Measurements from ENCODE around the gene NTRK2. TPM values are rescaled to one million over a fixed set of nuclear protein-coding genes. Genes with fewer than 3 reads are reported as not detected.

Gene NTRK2
- total and polyA plus RNA-seq, 2 experiments from 2014 or later: 0.03 TPM; not detected in 1

DNA sequence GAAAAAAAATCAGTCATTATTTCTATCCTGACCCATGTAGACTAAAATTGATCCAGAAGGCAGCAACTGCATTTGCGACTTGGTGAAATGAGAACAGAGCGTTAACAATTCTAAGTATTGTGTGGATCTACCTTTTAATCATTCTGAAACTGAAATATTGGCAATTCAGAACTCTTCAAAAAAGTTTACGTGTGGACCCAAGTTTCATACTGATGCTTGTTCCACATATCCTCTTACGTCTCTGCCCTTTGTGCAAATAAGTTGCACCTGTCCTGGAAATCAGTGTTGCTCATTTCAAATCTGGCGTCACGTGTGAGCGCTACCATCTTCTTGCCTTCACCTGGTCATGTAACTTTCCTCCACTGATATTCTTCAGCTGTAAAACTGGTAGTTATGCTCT, 74.7 kb downstream of the NTRK2 start:
- no peaks in the 10 kb centered on the region for H3F3A ChIP-seq (replicated peaks; ENCODE audit: low read depth)

GRCh38 chr9:84744726-84745125, 75.2 kb downstream of the NTRK2 start:
- no peaks in the 10 kb centered on the region for H3F3A ChIP-seq (replicated peaks; ENCODE audit: low read depth)
- H3K36me3 ChIP-seq (ENCODE audit: insufficient read depth): no peaks in the 10 kb centered on the region

More for the DNA sequence above, 74.7 kb downstream of the NTRK2 start:
- Mint-ChIP-seq H3K4me1 (no peaks in the 10 kb centered on the region; the same call in 2 of the 3 replicates), H3K36me3 (ENCODE audit: low read depth) (no peaks in the 10 kb centered on the region), H3K4me3 (no peak overlapping the region), H3K27me3 (ENCODE audit: insufficient read depth, low read depth, poor library complexity) (peaks cover 2% of the 10 kb centered on the region), H3K27ac (no peak overlapping the region), H3K9me3 (no peaks in the 10 kb centered on the region)
- Histone ChIP-seq H4K20me1 (replicated peaks; ENCODE audit: insufficient read depth) (no peaks in the 10 kb centered on the region), H3K4me3 (no peak overlapping the region), H3K4me1 (ENCODE audit: insufficient read depth) (no peaks in the 10 kb centered on the region), H3K79me2 (replicated peaks; ENCODE audit: insufficient read depth) (no peaks in the 10 kb centered on the region), H3K27me3 (ENCODE audit: insufficient read depth) (no peaks in the 10 kb centered on the region), H3K9me2 (ENCODE audit: insufficient read depth) (no peaks in the 10 kb centered on the region), H2AFZ (no peak overlapping the region), H3K4me2 (no peak overlapping the region), H3K27ac (ENCODE audit: low read depth) (no peak overlapping the region), H3K36me3 (ENCODE audit: insufficient read depth) (no peaks in the 10 kb centered on the region)
- TF ChIP-seq STAT1 (IDR thresholded peaks at IDR 0.05; ENCODE audit: unreplicated experiment) (no peak), CREB1 (CRISPR knock-in tag; IDR thresholded peaks at IDR 0.05; ENCODE audit: low read depth) (no peak)
- DNase-seq (ENCODE audit: low spot score) (no peak), ATAC-seq (no peak)

More at GRCh38 chr9:84744726-84745125, 75.2 kb downstream of the NTRK2 start:
- Histone ChIP-seq H3K27me3 (ENCODE audit: insufficient read depth) (no peaks in the 10 kb centered on the region), H4K20me1 (replicated peaks; ENCODE audit: insufficient read depth) (no peaks in the 10 kb centered on the region), H3K4me2 (no peak overlapping the region), H3K27ac (ENCODE audit: low read depth) (no peak overlapping the region), H3K79me2 (replicated peaks; ENCODE audit: insufficient read depth) (no peaks in the 10 kb centered on the region), H2AFZ (no peak overlapping the region), H3K9me2 (ENCODE audit: insufficient read depth) (no peaks in the 10 kb centered on the region), H3K4me3 (no peak overlapping the region), H3K4me1 (ENCODE audit: insufficient read depth) (no peaks in the 10 kb centered on the region)
- peaks cover 2% of the 10 kb centered on the region for H3K27me3 Mint-ChIP-seq (ENCODE audit: insufficient read depth, low read depth, poor library complexity)
- no peaks in the 10 kb centered on the region for H3K9me3 Mint-ChIP-seq
- DNase-seq (ENCODE audit: low spot score): no peak
- no peak overlapping the region for H3K4me3 Mint-ChIP-seq
- H3K36me3 Mint-ChIP-seq (ENCODE audit: low read depth): no peaks in the 10 kb centered on the region
- H3K4me1 Mint-ChIP-seq: no peaks in the 10 kb centered on the region; the same call in 2 of the 3 replicates
- no peak overlapping the region for H3K27ac Mint-ChIP-seq
- TF ChIP-seq NANOG (IDR thresholded peaks at IDR 0.05; ENCODE audit: borderline replicate concordance): no peak
- no peak for TF ChIP-seq EZH2phosphoT487 (IDR thresholded peaks at IDR 0.05; ENCODE audit: unreplicated experiment)
- TF ChIP-seq, protein P1, sequence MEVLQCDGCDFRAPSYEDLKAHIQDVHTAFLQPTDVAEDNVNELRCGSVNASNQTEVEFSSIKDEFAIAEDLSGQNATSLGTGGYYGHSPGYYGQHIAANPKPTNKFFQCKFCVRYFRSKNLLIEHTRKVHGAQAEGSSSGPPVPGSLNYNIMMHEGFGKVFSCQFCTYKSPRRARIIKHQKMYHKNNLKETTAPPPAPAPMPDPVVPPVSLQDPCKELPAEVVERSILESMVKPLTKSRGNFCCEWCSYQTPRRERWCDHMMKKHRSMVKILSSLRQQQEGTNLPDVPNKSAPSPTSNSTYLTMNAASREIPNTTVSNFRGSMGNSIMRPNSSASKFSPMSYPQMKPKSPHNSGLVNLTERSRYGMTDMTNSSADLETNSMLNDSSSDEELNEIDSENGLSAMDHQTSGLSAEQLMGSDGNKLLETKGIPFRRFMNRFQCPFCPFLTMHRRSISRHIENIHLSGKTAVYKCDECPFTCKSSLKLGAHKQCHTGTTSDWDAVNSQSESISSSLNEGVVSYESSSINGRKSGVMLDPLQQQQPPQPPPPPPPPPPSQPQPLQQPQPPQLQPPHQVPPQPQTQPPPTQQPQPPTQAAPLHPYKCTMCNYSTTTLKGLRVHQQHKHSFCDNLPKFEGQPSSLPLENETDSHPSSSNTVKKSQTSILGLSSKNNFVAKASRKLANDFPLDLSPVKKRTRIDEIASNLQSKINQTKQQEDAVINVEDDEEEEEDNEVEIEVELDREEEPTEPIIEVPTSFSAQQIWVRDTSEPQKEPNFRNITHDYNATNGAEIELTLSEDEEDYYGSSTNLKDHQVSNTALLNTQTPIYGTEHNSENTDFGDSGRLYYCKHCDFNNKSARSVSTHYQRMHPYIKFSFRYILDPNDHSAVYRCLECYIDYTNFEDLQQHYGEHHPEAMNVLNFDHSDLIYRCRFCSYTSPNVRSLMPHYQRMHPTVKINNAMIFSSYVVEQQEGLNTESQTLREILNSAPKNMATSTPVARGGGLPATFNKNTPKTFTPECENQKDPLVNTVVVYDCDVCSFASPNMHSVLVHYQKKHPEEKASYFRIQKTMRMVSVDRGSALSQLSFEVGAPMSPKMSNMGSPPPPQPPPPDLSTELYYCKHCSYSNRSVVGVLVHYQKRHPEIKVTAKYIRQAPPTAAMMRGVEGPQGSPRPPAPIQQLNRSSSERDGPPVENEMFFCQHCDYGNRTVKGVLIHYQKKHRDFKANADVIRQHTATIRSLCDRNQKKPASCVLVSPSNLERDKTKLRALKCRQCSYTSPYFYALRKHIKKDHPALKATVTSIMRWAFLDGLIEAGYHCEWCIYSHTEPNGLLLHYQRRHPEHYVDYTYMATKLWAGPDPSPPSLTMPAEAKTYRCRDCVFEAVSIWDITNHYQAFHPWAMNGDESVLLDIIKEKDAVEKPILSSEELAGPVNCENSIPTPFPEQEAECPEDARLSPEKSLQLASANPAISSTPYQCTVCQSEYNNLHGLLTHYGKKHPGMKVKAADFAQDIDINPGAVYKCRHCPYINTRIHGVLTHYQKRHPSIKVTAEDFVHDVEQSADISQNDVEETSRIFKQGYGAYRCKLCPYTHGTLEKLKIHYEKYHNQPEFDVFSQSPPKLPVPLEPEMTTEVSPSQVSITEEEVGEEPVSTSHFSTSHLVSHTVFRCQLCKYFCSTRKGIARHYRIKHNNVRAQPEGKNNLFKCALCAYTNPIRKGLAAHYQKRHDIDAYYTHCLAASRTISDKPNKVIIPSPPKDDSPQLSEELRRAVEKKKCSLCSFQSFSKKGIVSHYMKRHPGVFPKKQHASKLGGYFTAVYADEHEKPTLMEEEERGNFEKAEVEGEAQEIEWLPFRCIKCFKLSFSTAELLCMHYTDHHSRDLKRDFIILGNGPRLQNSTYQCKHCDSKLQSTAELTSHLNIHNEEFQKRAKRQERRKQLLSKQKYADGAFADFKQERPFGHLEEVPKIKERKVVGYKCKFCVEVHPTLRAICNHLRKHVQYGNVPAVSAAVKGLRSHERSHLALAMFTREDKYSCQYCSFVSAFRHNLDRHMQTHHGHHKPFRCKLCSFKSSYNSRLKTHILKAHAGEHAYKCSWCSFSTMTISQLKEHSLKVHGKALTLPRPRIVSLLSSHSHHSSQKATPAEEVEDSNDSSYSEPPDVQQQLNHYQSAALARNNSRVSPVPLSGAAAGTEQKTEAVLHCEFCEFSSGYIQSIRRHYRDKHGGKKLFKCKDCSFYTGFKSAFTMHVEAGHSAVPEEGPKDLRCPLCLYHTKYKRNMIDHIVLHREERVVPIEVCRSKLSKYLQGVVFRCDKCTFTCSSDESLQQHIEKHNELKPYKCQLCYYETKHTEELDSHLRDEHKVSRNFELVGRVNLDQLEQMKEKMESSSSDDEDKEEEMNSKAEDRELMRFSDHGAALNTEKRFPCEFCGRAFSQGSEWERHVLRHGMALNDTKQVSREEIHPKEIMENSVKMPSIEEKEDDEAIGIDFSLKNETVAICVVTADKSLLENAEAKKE (CRISPR knock-in tag; IDR thresholded peaks at IDR 0.05): no peak
- no peak for TF ChIP-seq STAT1 (IDR thresholded peaks at IDR 0.05; ENCODE audit: unreplicated experiment)
- TF ChIP-seq ETS1 (IDR thresholded peaks at IDR 0.05): no peak
- no peak for TF ChIP-seq REST (IDR thresholded peaks at IDR 0.05; ENCODE audit: unreplicated experiment)
- no peak for TF ChIP-seq CREB1 (CRISPR knock-in tag; IDR thresholded peaks at IDR 0.05; ENCODE audit: low read depth)
- no peak for TF ChIP-seq ZNF331 (CRISPR knock-in tag; IDR thresholded peaks at IDR 0.05; ENCODE audit: low read depth)
- TF ChIP-seq EZH2 (IDR thresholded peaks at IDR 0.05; ENCODE audit: low read depth, unreplicated experiment): no peak
- ATAC-seq: no peak

All from GM23338 (cell line).